Stimulated activated CD8-positive, alpha-beta memory T cell treated with anti-CD3 and anti-CD28 coated beads, Interleukin-4, amount 100 ng/mL, for 4 hours (primary cell): ENCODE measurements around the gene CYP21A2.
A peak's percentile ranks its signal among the peaks of the same experiment; 100 is the strongest.

Experiments
- DNase-seq, 2 donors: peaks; one replicate each; pipeline ENCODE4 v3.0.0-alpha.2; 2020; ENCODE audit warnings: low read depth in 2 of 2, low spot score in 1 of 2

Gene CYP21A2

DNA sequence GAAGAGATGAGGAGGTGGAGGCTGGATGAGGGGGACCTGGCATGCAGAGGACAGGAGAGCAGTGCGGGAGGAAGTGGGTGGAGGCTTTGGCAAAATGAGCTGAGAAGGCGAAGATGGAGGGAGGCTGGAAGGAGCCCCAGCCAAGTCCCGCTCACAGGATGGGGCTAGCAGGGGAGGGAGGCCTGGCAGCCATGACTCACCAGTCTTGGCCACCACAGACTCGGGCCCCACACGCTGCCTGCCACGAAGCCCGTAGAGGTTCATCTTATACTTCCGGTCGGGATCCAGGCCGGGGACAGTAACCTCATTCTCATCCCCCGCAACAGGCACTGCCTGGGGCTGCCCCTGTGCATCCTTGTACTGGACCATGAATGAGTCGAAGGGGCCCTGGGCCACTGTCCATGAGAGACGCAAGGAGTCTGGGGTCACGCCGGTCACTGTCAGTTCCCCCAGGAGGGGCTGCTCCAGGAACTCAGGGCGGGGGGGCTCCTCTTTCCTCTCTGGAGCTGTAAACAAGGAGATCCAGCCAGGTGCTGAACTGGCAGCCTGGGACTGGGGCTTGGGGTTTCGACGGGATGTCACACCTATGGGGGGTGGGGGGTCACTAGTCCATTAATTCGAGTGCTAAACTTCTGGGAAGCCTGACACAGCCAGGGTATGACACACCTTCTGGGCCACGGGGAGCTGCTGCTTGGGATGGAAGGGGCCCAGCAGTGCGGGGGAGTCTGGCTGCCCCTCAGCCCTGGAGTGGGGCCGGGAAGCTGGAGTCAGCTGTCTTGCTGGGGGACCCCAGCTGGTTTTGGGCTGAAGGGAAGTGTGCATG lies 43.2 kb downstream of the CYP21A2 start:
- DNase-seq = no peak

DNA sequence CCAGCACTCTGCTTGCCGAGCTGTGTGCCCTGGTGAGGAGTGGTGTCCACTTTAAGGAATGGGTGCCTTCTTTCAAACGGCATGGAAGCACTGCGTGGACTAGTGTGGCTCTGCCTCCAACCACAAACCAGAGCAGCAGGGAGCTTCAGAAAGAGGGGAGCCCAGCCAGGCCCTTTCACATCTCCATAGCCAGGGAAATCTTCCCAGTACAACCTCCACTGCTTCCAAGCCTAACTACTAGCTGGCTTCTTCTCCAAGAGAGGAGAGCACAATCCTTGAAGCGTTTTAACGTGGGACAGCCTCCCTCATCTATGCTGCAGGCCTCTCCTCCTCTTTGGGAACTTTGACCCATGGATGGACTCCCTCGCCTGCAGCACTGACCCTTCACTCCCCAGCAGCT lies 44.3 kb downstream of the CYP21A2 start:
- DNase-seq = no peak

DNA sequence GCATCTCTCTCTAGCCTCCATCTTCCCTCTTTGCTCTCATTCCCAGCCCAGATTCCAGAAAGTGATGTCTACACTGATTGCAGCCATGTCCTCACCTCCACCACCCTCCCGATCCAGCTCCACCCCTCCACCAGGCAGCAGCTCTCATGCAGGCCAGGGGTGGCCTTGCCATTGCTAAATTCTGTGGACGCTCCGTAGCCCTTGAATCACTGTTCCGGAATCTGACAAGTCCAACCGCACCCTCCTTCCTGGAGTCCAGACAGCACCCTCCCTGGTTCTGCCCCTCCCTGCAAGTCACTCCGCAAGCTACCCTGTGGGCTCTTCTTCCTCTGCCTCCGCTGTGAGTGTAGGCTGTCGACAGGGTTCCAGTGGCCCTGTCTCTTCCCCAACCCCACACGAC lies 44.7 kb downstream of the CYP21A2 start:
- no peak for DNase-seq

DNA sequence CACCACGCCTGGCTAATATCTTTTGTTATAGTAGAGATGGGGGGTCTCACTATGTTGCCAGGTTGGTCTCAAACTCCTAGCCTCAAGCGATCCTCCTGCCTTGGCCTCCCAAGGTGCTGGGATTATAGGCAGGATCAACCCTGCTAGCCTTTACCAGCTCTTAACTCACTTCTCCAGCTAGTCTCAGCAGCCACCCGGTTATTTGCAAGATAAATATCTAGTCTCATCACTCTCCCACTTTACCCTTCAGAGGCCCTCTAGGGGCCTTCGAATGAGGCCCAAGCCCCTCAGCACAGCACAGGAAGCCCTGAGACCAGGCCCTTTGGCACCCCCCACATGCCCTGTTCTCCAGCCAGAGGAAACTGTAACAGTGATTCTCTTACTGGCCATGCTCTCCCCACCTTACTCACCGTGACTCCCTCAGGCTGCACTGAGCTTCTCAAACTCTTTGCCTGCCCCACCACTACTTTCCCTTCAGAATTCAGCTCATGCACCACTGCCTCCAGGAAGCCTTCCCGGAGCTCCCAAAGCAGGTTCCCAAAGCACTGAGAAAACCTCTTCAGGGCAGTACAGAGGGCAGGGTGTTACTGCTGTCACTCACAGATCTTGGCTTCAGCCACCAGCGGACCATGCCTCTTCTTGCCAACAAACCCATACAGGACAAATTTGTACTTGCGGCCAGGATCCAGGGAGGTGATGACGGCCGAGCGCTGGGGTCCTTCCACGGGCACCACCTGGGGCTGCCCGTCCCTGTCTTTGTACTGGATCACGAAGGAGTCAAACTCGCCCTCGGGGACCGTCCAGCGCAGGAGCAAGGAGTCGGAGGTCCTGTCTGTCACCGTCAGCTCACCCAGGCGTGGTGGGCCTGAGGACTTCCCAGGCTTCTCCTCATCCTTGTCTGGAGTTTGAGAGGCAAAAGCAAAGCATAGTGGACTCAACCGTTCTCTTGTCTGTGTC lies 45.9 kb downstream of the CYP21A2 start:
- no peak for DNase-seq

DNA sequence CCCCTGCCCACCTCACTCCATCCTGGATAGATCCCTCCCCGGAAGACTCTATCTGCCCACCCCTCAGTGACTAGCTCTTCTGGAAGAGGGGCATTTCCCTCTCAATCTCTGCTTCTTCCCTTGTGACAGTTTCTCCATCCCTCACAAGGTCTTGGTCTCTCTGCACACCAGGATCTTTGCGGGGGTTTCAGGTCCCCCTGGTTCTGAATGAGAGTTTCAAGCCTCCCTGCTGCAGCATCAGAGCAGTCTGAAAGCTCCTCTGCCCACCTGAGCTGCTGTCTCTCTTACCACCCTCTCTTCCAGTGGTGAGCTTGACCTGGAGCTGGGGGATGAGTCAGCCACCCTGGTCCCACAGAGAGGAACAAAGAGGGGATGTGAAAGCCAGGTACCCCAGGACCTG lies 46.6 kb downstream of the CYP21A2 start:
- DNase-seq = no peak

DNA sequence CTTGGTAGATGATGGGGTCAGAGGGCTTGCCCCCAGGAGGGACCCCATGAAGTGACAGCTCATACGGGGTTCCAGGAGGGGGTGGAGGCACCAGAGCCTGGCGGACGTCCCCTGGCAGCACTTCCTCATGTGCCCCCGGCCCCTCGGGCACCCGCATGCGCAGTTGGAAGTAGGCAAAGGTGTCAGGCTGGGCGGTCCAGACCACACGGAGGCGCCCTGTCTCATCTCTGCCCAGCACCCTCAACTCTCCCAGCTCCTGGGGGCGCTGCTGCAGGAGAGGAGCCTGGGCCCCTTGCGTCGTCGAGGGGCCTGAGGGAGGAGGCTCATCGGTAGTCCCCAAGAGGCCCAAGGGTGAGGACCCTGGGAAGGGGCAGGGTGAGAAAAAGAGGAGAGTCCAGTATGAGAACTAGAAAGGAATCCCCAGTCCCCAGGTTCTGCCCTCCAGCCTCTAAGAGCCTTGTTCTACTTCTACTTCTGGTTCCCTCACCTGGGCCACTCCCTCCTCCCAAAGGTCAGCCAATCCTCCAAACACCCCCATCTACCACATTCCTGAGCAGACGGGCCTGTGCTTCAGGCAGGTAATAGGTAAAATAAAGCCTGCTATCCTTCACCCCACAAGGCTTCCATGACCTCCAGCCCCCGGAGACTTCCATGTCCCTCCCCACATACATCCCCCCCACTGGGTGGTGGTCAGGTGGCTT lies 47.7 kb downstream of the CYP21A2 start:
- DNase-seq = no peak

DNA sequence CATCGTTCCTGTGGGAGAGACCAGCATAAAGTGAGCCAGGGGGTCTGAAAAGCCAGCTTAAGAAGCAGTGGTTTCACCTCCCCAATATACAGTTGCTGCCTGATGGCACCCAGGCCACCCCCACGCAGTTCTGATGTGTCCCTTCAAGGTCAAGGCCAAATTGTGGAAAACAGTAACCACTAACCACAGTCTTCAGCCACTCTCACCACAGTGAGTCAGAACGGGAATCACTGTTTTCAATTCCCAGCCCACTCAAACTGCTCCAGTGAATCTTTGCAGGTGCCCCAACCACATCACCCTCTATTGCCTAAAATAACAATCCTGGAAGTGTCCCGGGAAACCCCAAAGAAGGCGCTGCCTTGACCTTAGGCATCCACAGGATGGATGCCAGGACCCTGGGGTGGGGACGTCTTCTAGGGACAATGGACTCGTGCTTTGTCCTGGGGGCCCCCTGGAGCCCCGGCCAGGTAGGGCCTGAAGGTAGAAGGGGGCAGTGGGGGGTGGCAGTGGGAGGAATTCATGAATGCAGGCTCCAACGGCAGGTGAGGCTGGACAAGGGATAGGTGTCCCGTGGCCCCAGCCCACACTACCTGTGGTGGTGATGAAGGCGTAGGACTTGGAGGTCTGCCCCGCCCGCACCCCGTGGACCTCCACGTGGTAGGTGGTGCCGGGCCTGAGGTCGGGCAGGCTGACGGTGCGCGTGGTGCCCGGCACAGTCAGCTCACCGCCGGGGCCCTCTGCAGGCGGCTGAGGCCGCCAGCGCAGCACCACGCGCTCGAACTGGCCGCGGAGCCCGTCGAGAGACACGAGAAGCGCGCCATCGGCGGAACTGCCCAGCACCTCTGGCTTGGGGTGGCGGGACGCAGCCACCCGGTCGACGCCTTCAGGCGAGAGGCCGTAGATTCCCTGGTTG lies 48.7 kb downstream of the CYP21A2 start:
- no peak for DNase-seq

DNA sequence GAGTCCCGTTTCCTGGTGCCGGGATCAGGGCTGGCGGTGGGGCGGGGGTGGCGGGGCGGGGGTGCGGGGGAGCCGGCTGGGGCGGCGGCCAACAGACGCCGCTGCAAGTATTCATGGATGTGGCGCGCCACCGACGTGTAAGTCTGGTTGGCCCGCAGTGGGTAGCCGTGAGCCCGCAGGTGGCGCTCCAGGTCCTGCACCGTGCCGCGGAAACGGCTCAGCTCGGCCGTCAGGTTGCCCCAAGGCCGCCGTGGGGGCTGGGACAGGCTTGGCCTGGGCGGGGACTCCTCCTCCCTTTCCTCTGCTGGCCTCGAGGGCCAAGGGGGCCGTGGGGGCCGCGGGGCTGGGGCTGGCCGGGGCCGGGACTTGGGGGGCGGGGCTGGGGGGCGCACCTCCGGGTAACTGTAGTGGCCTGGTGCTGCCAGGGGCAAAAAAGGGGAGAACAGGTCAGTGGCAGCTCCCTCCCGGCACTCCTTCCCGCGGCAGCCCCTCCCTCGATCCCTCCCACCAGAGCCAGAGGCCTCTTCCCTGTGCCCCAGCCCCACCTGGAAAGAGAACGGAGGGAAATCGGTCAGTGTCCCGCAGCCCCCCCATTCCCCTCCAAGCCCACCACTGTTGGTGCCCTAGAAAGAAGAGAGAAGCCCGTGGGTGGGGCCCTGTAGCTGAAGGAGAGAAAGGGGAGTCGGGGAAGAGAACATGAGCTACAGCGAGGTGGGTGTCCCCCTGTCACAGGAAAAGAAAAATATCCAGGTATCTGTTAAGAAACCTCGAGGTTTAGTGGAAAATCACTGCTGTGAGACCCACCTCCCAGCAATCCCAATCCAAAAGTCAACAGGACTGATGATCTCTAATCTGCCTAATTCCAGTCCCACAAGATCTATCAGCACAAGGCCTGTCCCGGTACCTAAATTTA lies 49.6 kb downstream of the CYP21A2 start:
- peak; percentile 33 to 37 for DNase-seq

DNA sequence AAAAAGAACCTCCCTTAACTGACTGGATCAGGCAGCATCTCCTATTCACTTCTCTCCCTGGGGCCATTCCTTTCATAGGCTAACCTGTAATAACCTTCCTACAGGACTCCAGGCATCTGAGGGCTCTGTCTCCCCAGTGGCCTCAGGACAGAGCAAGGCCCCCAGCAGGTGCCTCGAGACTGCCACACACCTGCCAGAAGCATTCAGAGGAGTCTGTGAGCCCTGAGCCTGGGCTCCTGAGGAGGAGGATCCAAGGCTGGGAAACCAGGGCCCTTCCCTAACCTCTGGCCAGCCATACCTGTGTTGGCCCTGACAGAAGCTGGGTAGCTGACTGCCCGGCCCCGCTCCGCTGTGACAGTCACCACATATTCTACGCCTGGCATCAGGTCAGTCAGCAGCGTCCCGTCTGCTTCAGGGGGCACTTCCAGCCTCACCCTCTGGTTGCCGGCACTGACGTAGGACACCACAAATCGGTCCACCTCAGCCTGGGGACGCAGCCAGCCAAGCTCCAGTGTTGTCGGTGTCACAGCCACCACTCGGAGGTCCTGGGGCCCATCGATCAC lies 50.4 kb downstream of the CYP21A2 start:
- DNase-seq = no peak

DNA sequence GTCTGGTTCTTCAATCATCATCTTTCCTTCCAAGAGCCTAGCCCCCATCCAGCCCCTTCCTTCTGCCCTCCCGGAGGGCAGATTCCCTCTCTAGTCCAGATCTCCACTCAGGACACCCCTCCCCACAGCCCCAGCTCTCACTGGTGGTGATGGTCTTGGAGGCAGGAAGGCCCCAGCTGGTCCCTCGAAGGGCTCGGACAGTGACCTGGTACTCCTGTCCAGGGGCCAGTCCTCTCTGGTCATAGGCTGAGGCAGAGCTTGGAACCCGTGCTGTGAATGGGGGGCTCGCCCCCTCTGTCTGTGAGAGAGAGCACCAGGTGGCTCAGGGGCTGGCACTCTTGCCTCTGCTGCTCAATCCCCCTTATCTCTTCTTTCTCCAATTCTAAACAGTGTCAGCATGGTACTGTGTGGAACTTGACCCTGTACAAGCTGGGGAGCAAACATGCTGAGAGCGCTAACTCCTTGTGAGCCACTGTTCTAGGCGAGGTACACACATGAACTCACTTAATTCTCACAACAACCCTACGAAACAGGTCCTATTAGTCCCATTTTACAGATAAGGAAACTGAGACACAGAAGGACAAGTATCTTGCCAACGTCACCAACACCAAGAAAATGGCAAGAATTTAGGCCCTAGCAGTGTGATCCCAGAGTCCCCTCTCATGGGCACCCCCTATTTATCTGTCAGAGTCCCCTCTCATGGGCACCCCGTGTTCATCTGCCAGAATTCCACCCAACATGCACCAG lies 51.0 kb downstream of the CYP21A2 start:
- DNase-seq = no peak
